Smooth muscle cell (in vitro differentiated cells): ENCODE measurements around the gene CRACR2A. TPM values are rescaled to one million over a fixed set of nuclear protein-coding genes. Genes with fewer than 3 reads are reported as not detected.

Experiments used
- DNase-seq: peaks from one replicate; lab custom pipeline; 2025; ENCODE audit not compliant: unreplicated experiment; lab: John Stamatoyannopoulos, UW
- H2AFZ ChIP-seq: fragments of 200-600 bp; sonication (generic); 2 replicates; pipeline ENCODE4 v1.6.0; 2016; ENCODE audit warnings: antibody characterized with exemption, low read depth, mild to moderate bottlenecking
- H3F3A ChIP-seq: fragments of 200-600 bp; sonication (generic); 2 replicates; pipeline ENCODE4 v1.6.0; 2017; ENCODE audit warnings: antibody characterized with exemption, low read depth
- H3K27ac ChIP-seq: fragments of 200-600 bp; sonication (generic); 2 replicates; pipeline ENCODE4 v1.5.1; 2016; ENCODE audit warnings: low read depth, mild to moderate bottlenecking
- H3K27me3 ChIP-seq: fragments of 200-600 bp; sonication (generic); 2 replicates; pipeline ENCODE4 v1.6.1; 2016; ENCODE audit warnings: low read depth, mild to moderate bottlenecking
- H3K36me3 ChIP-seq: fragments of 200-600 bp; sonication (generic); 2 replicates; pipeline ENCODE4 v1.5.1; 2016; ENCODE audit warnings: low read depth
- H3K4me1 ChIP-seq: fragments of 200-600 bp; sonication (generic); 2 replicates; pipeline ENCODE4 v1.5.1; 2016; ENCODE audit warnings: low read depth
- H3K4me2 ChIP-seq: fragments of 200-600 bp; sonication (generic); 2 replicates; pipeline ENCODE4 v1.6.0; 2016; ENCODE audit warnings: mild to moderate bottlenecking
- H3K4me3 ChIP-seq: fragments of 200-600 bp; sonication (generic); 2 replicates; pipeline ENCODE4 v1.5.1; 2016; ENCODE audit warnings: mild to moderate bottlenecking
- H3K79me2 ChIP-seq: fragments of 200-600 bp; sonication (generic); 2 replicates; pipeline ENCODE4 v1.6.0; 2016; ENCODE audit warnings: low read depth, mild to moderate bottlenecking
- H3K9ac ChIP-seq: fragments of 200-600 bp; sonication (generic); 2 replicates; pipeline ENCODE4 v1.6.0; 2016; ENCODE audit warnings: low read depth
- H3K9me3 ChIP-seq: fragments of 200-600 bp; sonication (generic); replicated peaks from 2 replicates; pipeline ENCODE4 v1.5.1; 2016; ENCODE audit warnings: low read depth
- H4K20me1 ChIP-seq: fragments of 200-600 bp; sonication (generic); 2 replicates; pipeline ENCODE4 v1.6.0; 2016; ENCODE audit warnings: low read depth
- CTCF ChIP-seq: fragments of 200-600 bp; sonication (generic); IDR thresholded peaks from 2 replicates; pipeline ENCODE4 v1.5.1; 2017; ENCODE audit warnings: borderline replicate concordance, mild to moderate bottlenecking, antibody characterized with exemption; ENCODE audit not compliant: insufficient read depth, poor library complexity, severe bottlenecking
- WGBS: methylation state at CpG from one replicate; pipeline ENCODE4 v1.1.7; 2016; ENCODE audit warnings: low lambda C conversion rate; 5-methylcytosine and 5-hydroxymethylcytosine counted together
- polyA plus RNA-seq: library from polyadenylated mRNA; unstranded; fragments of >200 nt; fragmentation: Nextera tagmentation; extraction: Ambion mirVana; gene quantifications from 2 replicates; pipeline ENCODE4 v1.2.1, GENCODE V29; 2016
- total RNA-seq: library from RNA; depleted of rRNA; stranded (reverse); fragments of >200 nt; gene quantifications from 2 replicates; pipeline ENCODE4 v1.2.3, GENCODE V29; 2014

The CRACR2A gene
- total and polyA plus RNA-seq, 2 experiments from 2014 or later, result 0.99 to 1.3 TPM

GRCh38 chr12:3613641-3614395 lies 139.1 kb downstream of the CRACR2A start:
- H3K27me3 ChIP-seq, result peaks cover 5% of the 10 kb centered on the region
- no peak overlapping the region for H3K4me2 ChIP-seq
- no peak for DNase-seq
- no peak overlapping the region for H2AFZ ChIP-seq
- H3K79me2 ChIP-seq, result no peaks in the 10 kb centered on the region
- H3K4me1 ChIP-seq, result peaks cover 4% of the 10 kb centered on the region
- H3K4me3 ChIP-seq, result no peak overlapping the region
- no peaks in the 10 kb centered on the region for H4K20me1 ChIP-seq
- H3K27ac ChIP-seq, result no peak overlapping the region
- H3K9ac ChIP-seq, result no peak overlapping the region
- no peaks in the 10 kb centered on the region for H3F3A ChIP-seq
- H3K9me3 ChIP-seq, result no peaks in the 10 kb centered on the region
- no peaks in the 10 kb centered on the region for H3K36me3 ChIP-seq
- WGBS, result 94% methylated on average over 13 of the region's 13 CpGs
- TF ChIP-seq CTCF, result no peak

- DNase-seq, result no peak
- H3K9ac ChIP-seq, result no peak overlapping the region
- H4K20me1 ChIP-seq, result no peaks in the 10 kb centered on the region
- H3F3A ChIP-seq, result no peaks in the 10 kb centered on the region
- TF ChIP-seq CTCF, result no peak
- H3K4me1 ChIP-seq, result peaks cover 4% of the 10 kb centered on the region
- no peak overlapping the region for H3K27ac ChIP-seq
- no peaks in the 10 kb centered on the region for H3K9me3 ChIP-seq
- no peaks in the 10 kb centered on the region for H3K36me3 ChIP-seq
- H2AFZ ChIP-seq, result no peak overlapping the region
- no peak overlapping the region for H3K4me3 ChIP-seq
- H3K79me2 ChIP-seq, result no peaks in the 10 kb centered on the region
- H3K4me2 ChIP-seq, result no peak overlapping the region
- WGBS, result 86% methylated on average over 8 of the region's 8 CpGs
- H3K27me3 ChIP-seq, result peaks cover 7% of the 10 kb centered on the region
These were observed 140.8 kb downstream of the CRACR2A start for GRCh38 chr12:3611860-3612703.

GRCh38 chr12:3607821-3608220 lies 145.1 kb downstream of the CRACR2A start:
- H2AFZ ChIP-seq, result no peak overlapping the region
- H3F3A ChIP-seq, result no peaks in the 10 kb centered on the region
- H3K9me3 ChIP-seq, result no peaks in the 10 kb centered on the region
- H4K20me1 ChIP-seq, result no peaks in the 10 kb centered on the region
- H3K4me1 ChIP-seq, result peaks cover 11% of the 10 kb centered on the region
- no peak overlapping the region for H3K4me3 ChIP-seq
- H3K4me2 ChIP-seq, result no peak overlapping the region
- TF ChIP-seq CTCF, result no peak
- H3K79me2 ChIP-seq, result no peaks in the 10 kb centered on the region
- no peak overlapping the region for H3K9ac ChIP-seq
- peaks cover 30% of the 10 kb centered on the region for H3K27me3 ChIP-seq
- DNase-seq, result no peak
- H3K27ac ChIP-seq, result no peak overlapping the region
- H3K36me3 ChIP-seq, result no peaks in the 10 kb centered on the region
- 94% methylated on average over 4 of the region's 4 CpGs for WGBS
